Pulmonary artery endothelial cell (primary cell): ENCODE data around the gene CDKN3. TPM values are rescaled to one million over a fixed set of nuclear protein-coding genes. Genes with fewer than 3 reads are reported as not detected.
"Not testable (repeated sequence)": the region's sequence is repeated elsewhere in the genome, so short reads cannot be mapped to it uniquely, and the experiment has no call there.

Experiments used
- DNase-seq: peaks from one replicate; pipeline ENCODE4 v3.0.0-alpha.2; 2011; ENCODE audit warnings: low read depth, low spot score
- total RNA-seq: library from RNA; depleted of rRNA; stranded (reverse); fragments of >200 nt; gene quantifications from 2 replicates; pipeline ENCODE4 v1.2.3, GENCODE V29; 2014

CDKN3 gene
- total RNA-seq, 1 donor from 2014 or later: 36.5 TPM

DNA sequence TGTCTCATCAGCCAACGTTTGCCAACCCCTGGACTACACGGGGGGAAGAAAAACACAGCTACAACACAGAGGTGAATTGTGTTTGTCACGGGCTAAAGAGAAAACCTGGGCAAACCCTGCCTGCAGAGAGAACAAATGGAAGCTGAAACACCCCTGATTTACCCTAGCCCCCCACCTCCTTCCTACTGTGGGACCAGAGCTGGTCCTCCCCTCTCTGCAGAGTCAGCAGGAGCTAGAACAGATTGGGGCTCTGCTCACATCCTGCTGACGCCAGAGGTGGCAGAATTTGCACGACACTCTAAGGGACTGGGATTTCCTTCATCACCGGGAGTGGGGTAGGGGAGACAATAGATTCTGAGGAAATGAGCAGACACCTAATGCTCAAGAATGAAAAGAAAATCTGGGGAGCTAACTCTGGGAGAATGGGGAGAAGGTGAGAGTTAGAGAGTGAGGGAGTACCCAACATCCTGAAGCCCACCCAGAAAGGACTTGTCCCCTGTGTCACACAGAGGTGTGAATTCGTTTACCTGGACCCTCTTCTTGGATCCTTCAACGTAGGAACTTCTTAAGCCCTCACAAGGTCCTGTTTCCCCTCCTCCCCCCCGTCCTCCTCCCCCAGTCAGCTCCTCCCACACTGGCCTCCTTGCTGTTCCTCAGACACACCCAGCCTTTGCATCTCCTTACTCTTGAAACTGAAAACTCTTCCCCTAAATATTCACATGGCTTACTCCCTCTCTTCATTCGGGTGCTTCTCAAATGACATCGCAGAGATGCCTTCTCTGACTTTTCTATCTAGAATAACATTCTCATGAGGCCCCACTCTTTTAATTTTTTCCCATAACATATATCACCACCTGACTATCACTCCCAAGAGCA lies 26.2 kb upstream of the CDKN3 start:
- no peak for DNase-seq

DNA sequence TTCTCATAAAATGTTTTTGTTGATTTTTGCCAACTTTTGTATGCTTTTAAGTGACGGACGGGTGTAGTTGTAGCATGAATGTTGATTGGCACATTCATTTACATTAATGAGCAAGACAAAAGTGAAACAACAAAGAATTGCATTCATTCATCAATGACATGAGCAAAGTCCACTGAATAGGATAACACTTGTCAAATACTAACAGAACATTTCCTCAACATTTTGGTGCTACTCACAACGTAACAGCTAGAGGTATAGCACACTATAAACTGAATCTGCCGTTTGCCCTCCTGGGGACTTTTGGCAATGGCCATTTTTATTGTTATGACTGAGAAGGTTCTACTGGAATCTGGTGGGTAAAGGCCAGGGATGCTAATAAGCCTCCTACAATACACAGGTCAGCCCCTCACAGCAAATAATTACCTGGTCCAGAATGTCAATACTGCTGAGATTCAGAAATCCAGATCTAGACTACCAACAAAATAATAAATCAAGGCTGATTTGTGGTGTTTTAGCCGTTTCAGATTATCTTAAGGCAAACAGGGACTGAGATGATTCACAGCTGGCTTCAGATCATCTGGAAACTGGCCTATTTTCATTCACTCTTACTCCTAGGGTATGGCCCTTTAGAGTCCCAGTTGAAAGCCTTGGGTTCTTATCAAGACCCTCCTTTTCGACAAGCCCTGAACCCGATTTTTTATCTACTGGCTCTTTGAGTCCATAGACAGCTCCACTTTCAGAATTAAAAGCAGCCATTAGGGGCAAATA lies 22.5 kb upstream of the CDKN3 start:
- no peak for DNase-seq

DNA sequence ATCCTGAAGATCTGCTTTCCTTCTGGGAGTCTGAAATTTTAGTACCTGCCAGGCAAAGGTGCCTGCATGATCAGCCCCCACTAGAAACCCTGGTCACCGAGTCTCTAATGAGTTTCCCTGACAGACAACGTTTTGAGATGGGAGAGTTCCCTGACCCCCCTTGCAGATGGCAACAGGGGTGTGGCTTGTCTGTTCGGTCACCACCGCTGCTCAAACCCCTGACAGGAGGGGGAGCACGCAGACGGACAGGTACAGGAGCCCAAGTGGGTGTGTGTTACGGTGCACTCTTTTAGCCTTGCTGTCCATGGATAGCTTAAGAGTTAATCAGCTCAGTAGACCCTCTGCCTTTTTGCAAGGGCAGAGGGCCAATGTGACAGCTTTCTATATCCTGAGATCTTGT lies 19.3 kb upstream of the CDKN3 start:
- DNase-seq: no peak

DNA sequence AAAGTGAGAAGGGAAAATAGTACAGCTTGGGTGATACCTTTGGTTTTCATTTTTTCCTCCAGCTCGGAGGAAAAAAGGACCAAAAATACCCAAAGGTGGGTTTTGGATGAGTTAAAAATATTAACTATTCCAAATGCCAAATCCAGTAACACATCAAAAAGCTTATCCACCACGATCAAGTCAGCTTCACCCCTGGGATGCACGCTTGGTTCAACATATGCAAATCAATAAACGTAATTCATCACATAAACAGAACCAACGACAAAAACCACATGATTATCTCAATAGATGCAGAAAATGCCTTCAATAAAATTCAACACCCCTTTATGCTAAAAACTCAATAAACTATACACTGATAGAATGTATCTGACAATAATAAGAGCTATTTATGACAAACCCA lies 17.9 kb upstream of the CDKN3 start:
- DNase-seq: not testable (repeated sequence)

DNA sequence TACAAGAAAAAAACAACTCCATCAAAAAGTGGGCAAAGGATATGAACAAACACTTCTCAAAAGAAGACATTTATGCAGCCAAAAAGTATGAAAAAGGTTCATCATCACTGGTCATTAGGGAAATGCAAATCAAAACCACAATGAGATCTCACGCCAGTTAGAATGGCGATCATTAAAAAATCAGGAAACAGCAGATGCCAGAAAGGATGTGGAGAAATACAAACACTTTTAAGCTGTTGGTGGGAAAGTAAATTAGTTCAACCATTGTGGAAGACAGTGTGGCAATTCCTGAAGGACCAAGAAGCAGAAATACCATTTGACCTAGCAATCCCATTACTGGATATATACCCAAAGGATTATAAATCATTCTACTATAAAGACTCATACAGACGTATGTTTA lies 16.2 kb upstream of the CDKN3 start:
- not testable (repeated sequence) for DNase-seq

DNA sequence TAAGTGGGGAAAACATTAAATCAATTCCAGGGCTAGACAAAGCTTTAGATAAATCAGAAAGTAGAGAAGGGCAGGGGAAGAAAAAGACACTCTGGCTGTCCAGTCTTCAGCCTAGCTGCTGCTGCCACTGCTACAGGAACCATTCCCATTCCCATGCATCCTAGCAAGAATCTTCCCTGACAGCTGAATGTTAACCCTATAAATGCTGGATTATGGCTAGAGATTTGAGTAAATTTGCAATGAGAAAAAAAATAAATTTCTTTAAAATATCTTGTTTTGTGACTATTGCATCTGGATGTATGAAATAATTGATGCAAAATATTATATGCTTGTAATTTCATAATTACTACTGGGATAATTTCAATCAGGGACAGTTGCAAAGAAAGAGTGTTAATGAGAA lies 15.0 kb upstream of the CDKN3 start:
- no peak for DNase-seq

DNA sequence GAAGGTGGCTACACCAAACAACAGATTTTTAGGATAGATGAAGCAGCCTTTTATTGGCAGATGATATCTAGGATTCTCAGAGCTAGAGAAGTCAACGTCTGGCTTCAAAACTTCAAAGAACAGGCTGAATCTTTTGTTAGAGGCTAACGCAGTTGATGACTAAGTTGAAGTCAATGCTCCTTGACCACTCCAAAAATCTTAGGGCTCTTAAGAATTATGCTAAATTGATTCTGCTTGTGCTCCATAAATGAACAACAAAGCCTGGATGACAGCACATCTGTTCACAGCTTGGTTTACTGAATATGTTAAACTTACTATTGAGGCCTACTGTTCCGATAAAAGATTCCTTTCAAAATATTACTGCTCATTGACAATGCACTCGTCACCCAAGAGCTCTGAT lies 13.0 kb upstream of the CDKN3 start:
- no peak for DNase-seq

DNA sequence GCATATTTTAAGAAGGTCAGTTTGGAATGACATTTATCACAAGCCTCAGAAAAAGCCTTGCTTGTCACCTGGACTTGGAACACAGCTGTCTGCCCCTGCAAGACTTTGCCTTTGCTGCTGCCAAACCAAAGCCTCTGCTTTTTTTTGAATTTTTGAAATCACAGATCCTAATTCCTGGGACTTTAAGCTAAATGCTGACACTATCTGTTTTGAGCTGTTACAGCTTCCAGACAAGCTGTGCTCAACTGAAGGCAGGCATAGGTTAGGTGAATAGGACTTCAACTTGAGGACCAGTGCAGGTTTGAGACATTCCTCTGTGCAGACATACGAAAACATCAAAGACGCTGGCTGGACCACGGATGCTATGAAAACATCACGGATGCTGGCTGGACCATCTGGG lies 11.3 kb upstream of the CDKN3 start:
- DNase-seq: no peak

DNA sequence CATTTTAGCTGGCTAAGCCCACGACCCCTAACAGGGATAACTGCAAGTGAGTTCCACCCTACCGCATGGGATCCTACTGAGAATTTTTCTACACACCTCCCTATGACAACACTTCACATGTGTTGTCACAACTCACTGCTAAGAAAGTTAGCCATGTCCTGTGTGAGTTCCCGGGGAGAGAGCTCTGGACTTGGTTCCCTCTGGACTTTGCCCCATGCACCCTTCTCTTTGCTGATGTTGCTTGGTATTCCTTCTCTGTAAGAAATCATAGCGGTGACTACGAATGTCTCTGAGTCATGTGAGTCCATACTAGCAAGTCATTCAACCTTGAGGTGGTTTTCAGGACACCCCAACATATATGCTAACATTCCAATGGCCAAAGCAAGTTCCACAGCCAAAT lies 9.5 kb upstream of the CDKN3 start:
- no peak for DNase-seq

DNA sequence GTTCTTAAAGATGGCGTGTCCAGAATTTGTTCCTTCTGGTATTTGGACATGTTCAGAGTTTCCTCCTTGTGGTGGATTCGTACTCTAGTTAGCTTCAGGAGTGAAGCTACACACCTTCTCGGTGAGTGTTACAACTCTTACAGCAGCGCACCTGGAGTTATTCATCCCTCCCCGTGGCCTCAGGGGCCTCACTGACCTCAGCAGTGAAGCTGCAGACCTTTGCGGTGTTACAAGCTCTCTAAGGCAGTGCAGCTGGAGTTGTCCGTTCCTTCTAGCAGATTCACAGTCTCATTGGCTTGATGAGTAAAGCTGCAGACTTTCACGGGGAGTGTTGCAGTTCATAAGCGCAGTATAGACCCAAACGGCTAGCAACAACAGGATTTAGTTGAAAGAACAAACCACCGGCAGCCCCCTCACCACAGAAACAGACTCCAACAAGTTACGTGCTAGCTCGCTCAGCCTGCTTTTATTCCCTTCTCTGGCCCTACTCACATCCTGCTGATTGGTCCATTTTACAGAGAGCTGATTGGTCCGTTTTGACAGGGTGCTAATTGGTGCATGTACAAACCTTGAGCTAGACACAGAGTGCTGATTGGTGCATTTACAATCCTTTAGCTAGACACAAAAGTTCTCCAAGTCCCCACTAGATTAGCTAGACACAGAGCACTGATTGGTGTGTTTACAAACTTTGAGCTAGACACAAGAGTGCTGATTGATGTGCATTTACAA lies 4.5 kb upstream of the CDKN3 start:
- DNase-seq: no peak

DNA sequence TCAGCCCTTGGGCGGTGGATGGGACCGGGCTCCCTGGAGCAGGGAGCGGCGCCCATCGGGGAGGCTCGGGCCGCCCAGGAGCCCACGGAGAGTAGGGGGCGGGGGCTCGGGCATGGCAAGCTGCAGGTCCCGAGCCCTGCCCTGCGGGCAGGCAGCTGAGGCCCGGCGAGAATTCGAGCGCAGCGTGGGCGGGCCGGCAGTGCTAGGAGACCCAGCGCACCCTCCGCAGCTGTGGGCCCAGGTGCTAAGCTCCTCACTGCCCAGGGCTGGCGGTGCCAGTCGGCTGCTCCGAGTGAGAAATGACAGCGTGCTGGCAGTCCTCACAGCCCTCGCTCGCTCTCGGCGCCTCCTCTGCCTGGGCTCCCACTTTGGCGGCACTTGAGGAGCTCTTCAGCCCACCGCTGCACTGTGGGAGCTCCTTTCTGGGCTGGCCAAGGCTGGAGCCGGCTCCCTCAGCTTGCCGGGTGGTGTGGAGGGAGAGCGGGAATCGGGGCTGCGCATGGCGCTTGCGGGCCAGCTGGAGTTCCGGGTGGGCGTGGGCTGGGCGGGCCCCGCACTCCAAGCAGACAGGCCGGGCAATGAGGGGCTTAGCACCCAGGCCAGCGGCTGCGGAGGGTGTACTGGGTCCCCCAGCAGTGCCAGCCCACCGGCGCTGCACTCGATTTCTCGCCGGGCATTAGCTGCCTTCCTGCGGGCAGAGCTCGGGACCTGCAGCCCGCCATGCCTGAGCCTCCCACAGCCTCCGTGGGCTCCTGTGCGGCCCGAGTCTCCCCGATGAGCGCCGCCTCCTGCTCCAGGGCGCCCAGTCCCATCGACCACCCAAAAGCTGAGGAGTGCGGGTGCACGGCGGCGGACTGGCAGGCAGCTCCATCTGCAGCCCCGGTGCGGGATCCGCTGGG lies 3.6 kb upstream of the CDKN3 start:
- not testable (repeated sequence) for DNase-seq

DNA sequence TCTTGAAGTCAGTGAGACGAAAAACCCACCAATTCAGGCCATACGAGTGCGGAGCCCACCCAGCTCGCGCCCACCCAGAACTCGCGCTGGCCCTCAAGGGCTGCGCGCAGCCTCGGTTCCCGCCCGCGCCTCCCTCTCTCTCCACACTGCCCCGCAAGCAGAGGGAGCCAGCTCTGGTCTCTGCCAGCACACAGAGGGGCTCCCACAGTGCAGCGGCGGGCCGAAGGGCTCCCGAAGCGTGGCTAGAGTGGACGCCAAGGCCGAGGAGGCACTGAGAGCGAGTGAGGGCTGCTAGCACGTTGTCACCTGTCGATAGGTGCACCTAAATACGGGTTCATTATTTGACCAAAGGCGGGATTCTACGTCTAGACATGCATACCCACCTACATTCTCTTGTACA lies 2.2 kb upstream of the CDKN3 start:
- DNase-seq: no peak

DNA sequence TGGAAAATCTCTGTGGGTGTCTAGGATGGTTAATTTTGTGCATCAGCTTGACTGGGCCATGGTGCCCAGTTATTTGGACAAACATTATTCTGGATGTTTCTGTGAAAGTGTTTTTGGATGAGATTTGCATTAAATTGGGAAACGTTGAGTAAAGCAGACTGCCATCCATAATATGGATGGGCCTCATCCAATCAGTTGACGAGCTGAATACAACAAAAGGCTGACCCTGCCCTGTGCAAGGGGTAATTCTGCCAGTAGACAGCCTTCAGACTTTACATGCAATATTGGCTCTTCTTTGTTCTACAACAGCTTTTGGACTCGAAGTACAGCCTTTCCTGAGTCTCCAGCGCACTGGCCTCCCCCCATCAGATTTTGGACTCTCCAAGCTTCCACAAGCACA lies 1.5 kb upstream of the CDKN3 start:
- DNase-seq: no peak

DNA sequence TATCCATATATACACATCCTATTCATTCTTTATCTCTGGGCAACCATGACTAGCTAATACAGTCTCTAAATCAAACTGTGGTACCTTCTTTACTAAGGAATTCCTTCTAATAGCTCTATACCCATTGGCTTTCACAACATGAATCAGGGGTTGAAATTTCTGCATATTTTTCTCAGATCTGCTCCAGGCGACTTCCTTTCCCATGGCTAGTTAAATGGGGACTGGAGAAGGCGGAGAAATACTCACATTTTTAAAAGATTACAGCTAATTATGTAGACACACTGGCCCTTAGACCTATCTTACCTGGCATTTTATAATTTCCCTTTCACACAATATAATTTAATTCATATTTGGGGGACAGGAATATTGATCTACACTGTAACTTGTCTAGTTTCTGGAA lies 1.1 kb upstream of the CDKN3 start:
- DNase-seq: no peak

DNA sequence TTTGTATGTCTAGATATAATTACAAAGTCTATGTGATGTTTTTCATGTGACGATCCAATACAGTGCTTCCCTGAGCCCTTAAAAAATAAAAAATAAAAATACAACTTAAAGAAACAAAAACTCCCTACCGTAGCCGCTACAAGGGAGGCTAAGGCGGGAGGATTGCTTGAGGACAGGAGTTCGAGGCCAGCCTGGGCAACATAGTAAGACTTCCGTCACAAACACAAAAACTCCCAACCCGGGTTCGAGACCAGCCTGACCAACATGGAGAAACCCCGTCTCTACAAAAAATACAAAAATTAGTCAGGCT lies 669 bp upstream of the CDKN3 start:
- no peak for DNase-seq

DNA sequence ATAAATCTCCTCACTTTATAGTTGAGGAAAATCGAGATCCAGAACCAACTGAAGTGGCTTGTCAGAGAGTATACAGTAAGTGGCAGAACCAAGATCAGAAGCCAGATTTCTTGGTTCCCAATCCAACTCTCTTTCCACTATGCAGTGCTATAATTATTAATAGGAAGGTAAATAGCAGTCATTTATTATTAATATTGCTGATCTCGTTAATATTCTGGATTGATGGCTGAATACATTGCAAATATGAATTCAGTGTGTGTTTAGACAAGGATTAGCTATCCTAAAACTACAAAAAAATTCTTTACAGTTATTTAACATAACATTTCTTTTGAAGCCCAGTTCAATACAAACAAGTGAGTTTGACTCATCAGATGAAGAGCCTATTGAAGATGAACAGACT lies 2.8 kb downstream of the CDKN3 start:
- DNase-seq: no peak

DNA sequence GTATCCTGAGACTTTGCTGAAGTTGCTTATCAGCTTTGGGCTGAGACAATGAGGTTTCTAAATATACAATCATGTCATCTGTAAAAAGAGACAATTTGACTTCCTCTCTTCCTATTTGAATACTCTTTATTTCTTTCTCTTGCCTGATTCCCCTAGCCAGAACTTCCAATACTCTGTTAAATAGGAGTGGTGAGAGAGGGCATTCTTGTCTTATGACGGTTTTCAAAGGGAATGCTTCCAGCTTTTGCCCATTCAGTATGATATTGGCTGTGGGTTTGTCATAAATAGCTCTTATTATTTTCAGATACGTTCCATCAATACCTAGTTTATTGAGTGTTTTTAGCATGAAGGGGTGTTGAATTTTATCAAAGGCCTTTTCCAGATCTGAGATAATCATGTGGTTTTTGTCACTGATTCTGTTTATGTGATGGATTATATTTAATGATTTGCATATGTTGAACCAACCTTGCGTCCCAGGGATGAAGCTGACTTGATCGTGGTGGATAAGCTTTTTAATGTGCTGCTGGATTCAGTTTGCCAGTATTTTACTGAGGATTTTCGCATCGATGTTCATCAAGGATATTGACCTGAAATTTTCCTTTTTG lies 6.7 kb downstream of the CDKN3 start:
- not testable (repeated sequence) for DNase-seq

DNA sequence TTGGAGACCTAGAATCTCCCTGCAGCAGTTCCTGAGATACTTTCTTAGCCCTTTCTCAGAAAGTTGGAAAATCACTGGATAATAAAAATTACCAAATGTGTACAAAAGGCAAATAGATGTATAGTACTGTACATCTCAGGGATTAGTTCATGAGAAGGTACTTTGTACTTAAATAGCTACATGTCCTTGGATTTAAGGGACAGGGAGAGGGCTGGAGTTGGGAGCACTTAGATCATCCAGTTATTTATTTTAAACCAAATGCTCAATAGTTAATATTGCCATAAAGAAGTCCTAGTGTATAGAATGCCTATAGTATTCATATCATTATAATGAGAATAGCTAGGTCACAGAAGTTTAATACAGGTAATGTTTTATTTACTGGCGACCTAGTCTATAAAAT lies 13.4 kb downstream of the CDKN3 start:
- DNase-seq: no peak

DNA sequence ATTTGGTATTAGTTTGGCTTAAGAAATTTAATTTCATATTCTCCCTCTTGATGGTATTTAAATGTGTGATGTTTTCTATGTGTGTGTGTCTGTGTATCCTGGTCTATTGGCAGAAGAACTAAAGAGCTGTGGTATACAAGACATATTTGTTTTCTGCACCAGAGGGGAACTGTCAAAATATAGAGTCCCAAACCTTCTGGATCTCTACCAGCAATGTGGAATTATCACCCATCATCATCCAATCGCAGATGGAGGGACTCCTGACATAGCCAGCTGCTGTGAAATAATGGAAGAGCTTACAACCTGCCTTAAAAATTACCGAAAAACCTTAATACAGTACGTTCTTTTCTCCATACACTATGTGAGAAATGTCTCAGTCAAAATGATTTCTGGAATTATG lies 14.6 kb downstream of the CDKN3 start:
- DNase-seq: no peak

DNA sequence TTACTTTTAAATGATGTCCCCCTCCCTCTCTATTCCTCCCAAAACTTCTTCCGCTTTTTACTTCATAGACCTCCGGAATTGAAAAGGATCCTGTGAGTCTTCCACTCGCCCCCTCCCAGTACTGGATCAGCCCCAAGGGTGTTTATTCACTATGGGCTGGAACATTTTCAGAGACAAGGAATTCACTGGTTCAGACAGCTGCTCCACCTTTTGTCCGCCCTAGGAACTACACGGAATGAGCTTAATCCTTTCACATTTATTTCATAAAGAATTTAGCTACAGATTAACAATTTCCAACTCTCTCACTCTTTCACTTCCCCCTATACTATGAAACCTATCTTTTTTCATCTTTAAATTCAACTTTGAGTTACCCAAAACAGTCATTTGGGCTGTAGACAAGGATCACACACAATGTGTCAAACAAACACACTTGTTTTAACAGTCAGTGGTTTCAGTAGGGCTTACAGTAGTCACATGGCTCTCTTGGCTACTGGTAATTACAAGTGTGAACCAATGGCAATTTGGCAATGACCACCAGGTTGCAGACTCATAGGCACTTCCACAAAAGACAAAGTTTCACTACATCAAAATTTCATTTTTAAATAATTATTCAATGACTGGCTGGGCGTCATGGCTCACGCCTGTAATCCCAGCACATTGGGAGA lies 23.8 kb downstream of the CDKN3 start:
- no peak for DNase-seq
